OCI-LY7 (cell line): Measurements from ENCODE around the gene GAL. TPM values are rescaled to one million over a fixed set of nuclear protein-coding genes. Genes with fewer than 3 reads are reported as not detected.

ENCODE experiments used
- BruUV-seq: library from RNA; stranded (reverse); fragments of 400-500 nt; replicated peaks from 2 replicates; lab custom pipeline; 2021; lab: Mats Ljungman, UMichigan
- CTCF ChIA-PET: fragments of 300-600 bp; sonication (Branson Sonifier 250); formaldehyde crosslinking; loops from one replicate; lab custom pipeline; 2022; ENCODE audit warnings: antibody characterized with exemption; ENCODE audit not compliant: unreplicated experiment; lab: Charles Lee
- POLR2A ChIA-PET: fragments of 300-600 bp; sonication (Branson Sonifier 250); formaldehyde crosslinking; loops from one replicate; lab custom pipeline; 2022; ENCODE audit warnings: antibody characterized with exemption; lab: Charles Lee
- DNase-seq: peaks from one replicate; pipeline ENCODE4 v3.0.0-alpha.2; 2015; ENCODE audit warnings: low spot score
- H2AFZ ChIP-seq: fragments of 200-600 bp; sonication (generic), shearing (Covaris generic); 2 replicates; pipeline ENCODE4 v1.6.1; 2014; ENCODE audit warnings: mild to moderate bottlenecking, antibody characterized with exemption, low read length, moderate library complexity
- H3K27ac ChIP-seq: fragments of 200-600 bp; sonication (generic); 2 replicates; pipeline ENCODE4 v1.5.1; 2014; ENCODE audit warnings: mixed run types, low read depth, mild to moderate bottlenecking, moderate library complexity, low read length, inconsistent platforms; ENCODE audit not compliant: poor library complexity, severe bottlenecking
- H3K36me3 ChIP-seq: fragments of 200-600 bp; sonication (generic); 2 replicates; pipeline ENCODE4 v1.6.1; 2014; ENCODE audit warnings: mild to moderate bottlenecking, antibody characterized with exemption, low read length, moderate library complexity, mixed read lengths; ENCODE audit not compliant: insufficient read depth
- H3K4me1 ChIP-seq: fragments of 200-600 bp; sonication (generic); 2 replicates; pipeline ENCODE4 v1.5.1; 2014; ENCODE audit warnings: mild to moderate bottlenecking, low read length; ENCODE audit not compliant: insufficient read depth, poor library complexity, severe bottlenecking
- H3K4me2 ChIP-seq: fragments of 200-600 bp; sonication (generic); 2 replicates; pipeline ENCODE4 v1.6.1; 2014; ENCODE audit warnings: mild to moderate bottlenecking, low read length
- H3K4me3 ChIP-seq: fragments of 200-600 bp; sonication (generic); 2 replicates; pipeline ENCODE4 v1.5.1; 2014; ENCODE audit warnings: mild to moderate bottlenecking, low read depth, low read length; ENCODE audit not compliant: poor library complexity, severe bottlenecking
- H3K79me2 ChIP-seq: fragments of 200-600 bp; sonication (generic); 2 replicates; pipeline ENCODE4 v1.6.1; 2016; ENCODE audit warnings: low read depth, mild to moderate bottlenecking, low read length, moderate library complexity, mixed read lengths; ENCODE audit not compliant: insufficient read depth
- H3K9me2 ChIP-seq: fragments of 200-600 bp; sonication (generic); 2 replicates; pipeline ENCODE4 v1.6.1; 2016; ENCODE audit warnings: mild to moderate bottlenecking, low read length, mixed read lengths; ENCODE audit not compliant: insufficient read depth
- H3K9me3 ChIP-seq: fragments of 200-600 bp; sonication (generic); 2 replicates; pipeline ENCODE4 v1.6.1; 2014; ENCODE audit warnings: mild to moderate bottlenecking, mixed run types, low read length, mixed read lengths
- H4K20me1 ChIP-seq: fragments of 200-600 bp; sonication (generic); 2 replicates; pipeline ENCODE4 v1.6.1; 2014; ENCODE audit warnings: mild to moderate bottlenecking, antibody characterized with exemption, low read length, moderate library complexity, mixed read lengths; ENCODE audit not compliant: insufficient read depth
- CTCF ChIP-seq: fragments of 200-600 bp; sonication (generic); conservative IDR thresholded peaks from 2 replicates; pipeline ENCODE4 v1.5.1; 2014; ENCODE audit warnings: mild to moderate bottlenecking, antibody characterized with exemption, low read length, moderate library complexity, mixed read lengths
- EZH2phosphoT487 ChIP-seq: fragments of 200-600 bp; sonication (generic); IDR thresholded peaks from 2 replicates; pipeline ENCODE4 v1.6.1; 2018; ENCODE audit warnings: low read depth, borderline replicate concordance, mild to moderate bottlenecking, mixed run types, antibody characterized with exemption, low read length, moderate library complexity, mixed read lengths
- intact Hi-C: fragments of 100-400 bp; cut with micrococcal nuclease; formaldehyde crosslinking; loops from one replicate; pipeline ENCODE4 v1.10.0; 2022; ENCODE audit not compliant: unreplicated experiment
- total RNA-seq, 2 experiments: library from RNA; depleted of rRNA in 1 of 2; stranded (reverse); fragments of >200 nt in 1 of 2; shearing (Covaris generic) in 1 of 2; gene quantifications; 2 replicates each; pipeline ENCODE4 v1.2.3, GENCODE V29; 2014 to 2022

GAL gene
- total RNA-seq, 2 experiments from 2014 or later = not detected

- Histone ChIP-seq H3K36me3 (no peaks in the 10 kb centered on the region), H3K27ac (no peak overlapping the region), H3K9me2 (no peaks in the 10 kb centered on the region), H3K9me3 (no peaks in the 10 kb centered on the region), H3K4me1 (no peaks in the 10 kb centered on the region), H3K4me2 (no peak overlapping the region), H4K20me1 (no peaks in the 10 kb centered on the region), H3K4me3 (no peak overlapping the region), H3K79me2 (no peaks in the 10 kb centered on the region), H2AFZ (no peak overlapping the region)
- POLR2A ChIA-PET = no interaction called here
- CTCF ChIA-PET = no interaction called here
- TF ChIP-seq EZH2phosphoT487 (no peak), CTCF (no peak)
- BruUV-seq = no TSS peak
- intact Hi-C loops = no loop called here
- DNase-seq = no peak
Observed at GRCh38 chr11:68661014-68661413, 23.3 kb upstream of the GAL start.

- intact Hi-C loops = no loop called here
- H2AFZ ChIP-seq = no peak overlapping the region
- TF ChIP-seq EZH2phosphoT487 (no peak), CTCF (no peak)
- H3K9me2 ChIP-seq = no peaks in the 10 kb centered on the region
- H3K27ac ChIP-seq = no peak overlapping the region
- no TSS peak for BruUV-seq
- no peaks in the 10 kb centered on the region for H3K36me3 ChIP-seq
- no peaks in the 10 kb centered on the region for H3K4me1 ChIP-seq
- H4K20me1 ChIP-seq = no peaks in the 10 kb centered on the region
- no peak overlapping the region for H3K4me2 ChIP-seq
- H3K79me2 ChIP-seq = no peaks in the 10 kb centered on the region
- ChIA-PET POLR2A (no interaction called here), CTCF (no interaction called here)
- H3K9me3 ChIP-seq = no peaks in the 10 kb centered on the region
- DNase-seq = no peak
- H3K4me3 ChIP-seq = no peak overlapping the region
Observed at GRCh38 chr11:68661697-68662603, 22.4 kb upstream of the GAL start.

GRCh38 chr11:68663482-68664010 is 20.8 kb upstream of the GAL start:
- H4K20me1 ChIP-seq = no peaks in the 10 kb centered on the region
- no TSS peak for BruUV-seq
- intact Hi-C loops = no loop called here
- no peak overlapping the region for H3K4me3 ChIP-seq
- no peaks in the 10 kb centered on the region for H3K9me3 ChIP-seq
- CTCF ChIA-PET = no interaction called here
- no peak for TF ChIP-seq CTCF
- POLR2A ChIA-PET = no interaction called here
- no peak for DNase-seq
- H3K4me1 ChIP-seq = no peaks in the 10 kb centered on the region
- no peak overlapping the region for H2AFZ ChIP-seq
- no peaks in the 10 kb centered on the region for H3K36me3 ChIP-seq
- H3K4me2 ChIP-seq = no peak overlapping the region
- H3K79me2 ChIP-seq = no peaks in the 10 kb centered on the region
- H3K27ac ChIP-seq = no peak overlapping the region
- H3K9me2 ChIP-seq = no peaks in the 10 kb centered on the region
